B cell (primary cell): Measurements from ENCODE around the gene CENPL.
"Not testable (repeated sequence)": the region's sequence is repeated elsewhere in the genome, so short reads cannot be mapped to it uniquely, and the experiment has no call there.

ENCODE experiments used
- EZH2 ChIP-seq: IDR thresholded peaks from 2 replicates; pipeline ENCODE4 v1.6.1; 2012; ENCODE audit warnings: borderline replicate concordance, low read depth, mild to moderate bottlenecking, moderate library complexity, low read length; ENCODE audit not compliant: insufficient read depth, poor library complexity, severe bottlenecking
- TF ChIP-seq, protein P1 (sequence below): fragments of 200-600 bp; IDR thresholded peaks from one replicate; pipeline ENCODE4 v1.8.0; 2022; ENCODE audit warnings: antibody characterized with exemption, mild to moderate bottlenecking

DNA sequence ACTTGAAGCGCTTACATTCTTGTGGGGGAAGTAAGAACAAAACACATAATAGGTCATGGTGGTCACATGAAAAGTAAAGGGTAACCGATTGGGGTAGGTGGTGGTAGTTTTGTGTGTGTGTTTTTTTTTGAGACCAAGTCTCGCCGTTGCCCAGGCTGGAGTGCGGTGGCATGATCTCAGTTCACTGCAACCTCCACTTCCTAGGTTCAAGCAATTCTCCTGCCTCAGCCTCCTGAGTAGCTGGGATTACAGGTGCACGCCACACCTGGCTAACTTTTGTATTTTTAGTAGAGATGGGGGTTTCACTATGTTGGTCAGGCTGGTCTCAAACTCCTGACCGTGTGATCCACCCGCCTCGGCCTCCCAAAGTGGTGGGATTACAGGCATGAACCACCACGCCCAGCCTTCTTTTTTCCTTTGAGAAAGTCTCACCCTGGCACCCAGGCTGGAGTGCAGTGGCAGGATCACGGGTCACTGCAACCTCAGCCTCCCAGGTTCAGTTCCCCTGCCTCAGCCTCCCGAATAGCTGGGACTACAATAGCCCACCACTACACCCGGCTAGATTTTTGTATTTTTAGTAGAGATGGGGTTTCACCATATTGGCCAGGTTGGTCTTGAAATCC, 37.6 kb upstream of the CENPL start:
- TF ChIP-seq, protein P1, sequence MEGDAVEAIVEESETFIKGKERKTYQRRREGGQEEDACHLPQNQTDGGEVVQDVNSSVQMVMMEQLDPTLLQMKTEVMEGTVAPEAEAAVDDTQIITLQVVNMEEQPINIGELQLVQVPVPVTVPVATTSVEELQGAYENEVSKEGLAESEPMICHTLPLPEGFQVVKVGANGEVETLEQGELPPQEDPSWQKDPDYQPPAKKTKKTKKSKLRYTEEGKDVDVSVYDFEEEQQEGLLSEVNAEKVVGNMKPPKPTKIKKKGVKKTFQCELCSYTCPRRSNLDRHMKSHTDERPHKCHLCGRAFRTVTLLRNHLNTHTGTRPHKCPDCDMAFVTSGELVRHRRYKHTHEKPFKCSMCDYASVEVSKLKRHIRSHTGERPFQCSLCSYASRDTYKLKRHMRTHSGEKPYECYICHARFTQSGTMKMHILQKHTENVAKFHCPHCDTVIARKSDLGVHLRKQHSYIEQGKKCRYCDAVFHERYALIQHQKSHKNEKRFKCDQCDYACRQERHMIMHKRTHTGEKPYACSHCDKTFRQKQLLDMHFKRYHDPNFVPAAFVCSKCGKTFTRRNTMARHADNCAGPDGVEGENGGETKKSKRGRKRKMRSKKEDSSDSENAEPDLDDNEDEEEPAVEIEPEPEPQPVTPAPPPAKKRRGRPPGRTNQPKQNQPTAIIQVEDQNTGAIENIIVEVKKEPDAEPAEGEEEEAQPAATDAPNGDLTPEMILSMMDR: not testable (repeated sequence)
- not testable (repeated sequence) for TF ChIP-seq EZH2
